ENCODE results near the gene NMNAT2. TPM values are rescaled to one million over a fixed set of nuclear protein-coding genes. Genes with fewer than 3 reads are reported as not detected.
"Not testable (repeated sequence)": the region's sequence is repeated elsewhere in the genome, so short reads cannot be mapped to it uniquely, and the experiment has no call there.

Gene NMNAT2
- polyA plus RNA-seq, 3 donors = 2.8 to 4.7 (median 4.6) TPM

- DNase-seq = no peak
Observed at GRCh38 chr1:183287191-183287675, 130.9 kb downstream of the NMNAT2 start.

- no peak for DNase-seq
Observed at GRCh38 chr1:183285746-183286145, 132.4 kb downstream of the NMNAT2 start.

- DNase-seq = no peak
Observed at GRCh38 chr1:183285256-183285655, 132.9 kb downstream of the NMNAT2 start.

GRCh38 chr1:183284086-183284485 lies 134.1 kb downstream of the NMNAT2 start:
- no peak for DNase-seq

GRCh38 chr1:183283286-183283685 lies 134.9 kb downstream of the NMNAT2 start:
- no peak for DNase-seq

- DNase-seq = no peak
Observed at GRCh38 chr1:183282101-183282855, 135.9 kb downstream of the NMNAT2 start.

- peak; percentile 93 for DNase-seq
Observed at GRCh38 chr1:183281553-183282091, 136.6 kb downstream of the NMNAT2 start.

GRCh38 chr1:183281039-183281438 lies 137.1 kb downstream of the NMNAT2 start:
- DNase-seq = no peak

- no peak for DNase-seq
Observed at GRCh38 chr1:183279835-183280234, 138.3 kb downstream of the NMNAT2 start.

- DNase-seq = no peak
Observed at GRCh38 chr1:183278739-183279591, 139.2 kb downstream of the NMNAT2 start.

- no peak for DNase-seq
Observed at GRCh38 chr1:183277821-183278738, 140.1 kb downstream of the NMNAT2 start.

GRCh38 chr1:183276386-183277080 lies 141.6 kb downstream of the NMNAT2 start:
- DNase-seq = no peak

- DNase-seq = no peak
Observed at GRCh38 chr1:183275322-183275721, 142.9 kb downstream of the NMNAT2 start.

GRCh38 chr1:183274836-183275235 lies 143.3 kb downstream of the NMNAT2 start:
- no peak for DNase-seq

GRCh38 chr1:183273984-183274383 lies 144.2 kb downstream of the NMNAT2 start:
- DNase-seq = not testable (repeated sequence)

- DNase-seq = no peak
Observed at GRCh38 chr1:183273300-183273699, 144.9 kb downstream of the NMNAT2 start.

GRCh38 chr1:183272390-183272848 lies 145.8 kb downstream of the NMNAT2 start:
- DNase-seq = no peak

GRCh38 chr1:183270541-183271141 lies 147.5 kb downstream of the NMNAT2 start:
- no peak for DNase-seq

GRCh38 chr1:183267646-183268431 lies 150.3 kb downstream of the NMNAT2 start:
- no peak for DNase-seq

Measured in renal pelvis (tissue), 4 donors.